Measurements from ENCODE around the gene GULP1. TPM values are rescaled to one million over a fixed set of nuclear protein-coding genes. Genes with fewer than 3 reads are reported as not detected.

Gene GULP1
- total RNA-seq, 2 experiments from 2014 or later = not detected

DNA sequence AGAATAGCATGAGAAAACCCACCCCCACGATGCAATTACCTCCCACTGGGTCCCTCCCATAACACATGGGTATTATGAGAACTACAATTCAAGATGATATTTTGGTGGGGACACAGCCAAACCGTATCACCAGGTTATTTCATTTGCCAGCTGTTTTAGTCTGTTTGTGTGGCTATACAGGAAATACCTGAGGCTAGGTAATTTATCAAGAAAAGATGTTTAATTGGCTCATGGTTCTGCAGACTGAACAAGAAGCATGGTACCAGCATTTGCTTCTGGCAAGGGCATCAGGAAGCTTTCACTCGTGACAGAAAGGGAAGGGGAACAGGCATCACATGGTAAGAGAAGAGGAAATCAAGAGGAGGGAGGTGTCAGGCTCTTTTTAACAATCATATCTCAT lies 329.2 kb downstream of the GULP1 start:
- Mint-ChIP-seq H3K27ac (no peak overlapping the region), H3K4me3 (no peak overlapping the region), H3K36me3 (ENCODE audit: low read depth) (no peaks in the 10 kb centered on the region), H3K9me3 (ENCODE audit: insufficient read depth) (no peaks in the 10 kb centered on the region), H3K27me3 (ENCODE audit: low read depth) (no peaks in the 10 kb centered on the region), H3K4me1 (ENCODE audit: low read depth) (no peaks in the 10 kb centered on the region)
- CTCF ChIA-PET = no interaction called here
- POLR2A ChIA-PET = no interaction called here
- ATAC-seq (no peak), DNase-seq (no peak)

DNA sequence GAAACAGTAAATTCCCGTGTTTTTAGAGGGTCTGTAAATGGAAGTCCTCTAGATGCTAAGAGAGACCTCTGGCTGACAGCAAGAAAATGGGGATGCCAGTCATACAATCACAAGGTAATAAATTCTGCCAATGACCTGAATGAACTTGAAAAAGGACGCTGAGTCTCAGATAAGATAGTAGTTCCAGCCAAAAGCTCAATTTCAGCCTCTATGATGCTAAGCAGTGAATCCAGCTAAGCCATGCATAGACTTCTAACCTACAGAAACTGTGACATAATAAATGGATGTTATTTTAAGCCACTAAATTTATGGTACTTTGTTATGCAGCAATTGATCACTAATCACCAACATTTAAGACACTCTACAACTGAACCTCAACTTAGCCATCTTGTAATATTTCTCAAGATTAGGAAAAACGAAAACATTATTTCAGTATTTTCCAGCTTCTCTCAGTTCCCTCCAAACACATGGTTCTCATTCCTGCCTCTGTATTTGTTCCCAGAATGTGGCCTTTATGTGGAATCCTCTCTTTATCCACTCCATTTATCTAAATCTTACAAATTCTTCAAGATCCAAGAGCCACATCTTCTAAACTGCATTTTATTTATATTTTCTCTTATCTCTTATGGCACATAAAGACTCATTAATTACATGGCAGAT lies 331.1 kb downstream of the GULP1 start:
- Mint-ChIP-seq H3K36me3 (ENCODE audit: low read depth) (no peaks in the 10 kb centered on the region), H3K27me3 (ENCODE audit: low read depth) (no peaks in the 10 kb centered on the region), H3K9me3 (ENCODE audit: insufficient read depth) (no peaks in the 10 kb centered on the region), H3K4me3 (no peak overlapping the region), H3K4me1 (ENCODE audit: low read depth) (no peaks in the 10 kb centered on the region), H3K27ac (no peak overlapping the region)
- ChIA-PET CTCF (no interaction called here), POLR2A (no interaction called here)
- ATAC-seq = no peak
- DNase-seq = no peak

GRCh38 chr2:188623995-188624643 lies 332.4 kb downstream of the GULP1 start:
- POLR2A ChIA-PET = no interaction called here

GRCh38 chr2:188627471-188627870 lies 335.8 kb downstream of the GULP1 start:
- no peak for ATAC-seq
- H3K27me3 Mint-ChIP-seq (ENCODE audit: low read depth) = no peaks in the 10 kb centered on the region
- POLR2A ChIA-PET = no interaction called here
- no peak overlapping the region for H3K27ac Mint-ChIP-seq
- H3K9me3 Mint-ChIP-seq (ENCODE audit: insufficient read depth) = no peaks in the 10 kb centered on the region
- CTCF ChIA-PET = no interaction called here
- no peak for DNase-seq
- H3K36me3 Mint-ChIP-seq (ENCODE audit: low read depth) = no peaks in the 10 kb centered on the region
- H3K4me1 Mint-ChIP-seq (ENCODE audit: low read depth) = no peaks in the 10 kb centered on the region
- no peak overlapping the region for H3K4me3 Mint-ChIP-seq

More at GRCh38 chr2:188623995-188624643, 332.4 kb downstream of the GULP1 start:
- CTCF ChIA-PET = no interaction called here
- Mint-ChIP-seq H3K27ac (no peak overlapping the region), H3K9me3 (ENCODE audit: insufficient read depth) (no peaks in the 10 kb centered on the region), H3K4me3 (no peak overlapping the region), H3K27me3 (ENCODE audit: low read depth) (no peaks in the 10 kb centered on the region), H3K4me1 (ENCODE audit: low read depth) (no peaks in the 10 kb centered on the region), H3K36me3 (ENCODE audit: low read depth) (no peaks in the 10 kb centered on the region)
- ATAC-seq = no peak
- DNase-seq = no peak

GRCh38 chr2:188628989-188629752 lies 337.5 kb downstream of the GULP1 start:
- Mint-ChIP-seq H3K27me3 (ENCODE audit: low read depth) (no peaks in the 10 kb centered on the region), H3K27ac (no peak overlapping the region), H3K4me1 (ENCODE audit: low read depth) (no peaks in the 10 kb centered on the region), H3K4me3 (no peak overlapping the region), H3K9me3 (ENCODE audit: insufficient read depth) (no peaks in the 10 kb centered on the region), H3K36me3 (ENCODE audit: low read depth) (no peaks in the 10 kb centered on the region)
- ChIA-PET CTCF (no interaction called here), POLR2A (no interaction called here)
- DNase-seq (no peak), ATAC-seq (no peak)

GRCh38 chr2:188629753-188630527 lies 338.3 kb downstream of the GULP1 start:
- Mint-ChIP-seq H3K9me3 (ENCODE audit: insufficient read depth) (no peaks in the 10 kb centered on the region), H3K27ac (no peak overlapping the region), H3K36me3 (ENCODE audit: low read depth) (no peaks in the 10 kb centered on the region), H3K4me3 (no peak overlapping the region), H3K27me3 (ENCODE audit: low read depth) (no peaks in the 10 kb centered on the region), H3K4me1 (ENCODE audit: low read depth) (no peaks in the 10 kb centered on the region)
- ATAC-seq (no peak), DNase-seq (no peak)
- ChIA-PET POLR2A (no interaction called here), CTCF (no interaction called here)

- DNase-seq (no peak), ATAC-seq (no peak)
- Mint-ChIP-seq H3K4me3 (no peak overlapping the region), H3K27ac (no peak overlapping the region), H3K36me3 (ENCODE audit: low read depth) (no peaks in the 10 kb centered on the region), H3K9me3 (ENCODE audit: insufficient read depth) (no peaks in the 10 kb centered on the region), H3K27me3 (ENCODE audit: low read depth) (no peaks in the 10 kb centered on the region), H3K4me1 (ENCODE audit: low read depth) (no peaks in the 10 kb centered on the region)
- ChIA-PET POLR2A (no interaction called here), CTCF (no interaction called here)
These were observed 339.5 kb downstream of the GULP1 start for GRCh38 chr2:188631037-188631809.

DNA sequence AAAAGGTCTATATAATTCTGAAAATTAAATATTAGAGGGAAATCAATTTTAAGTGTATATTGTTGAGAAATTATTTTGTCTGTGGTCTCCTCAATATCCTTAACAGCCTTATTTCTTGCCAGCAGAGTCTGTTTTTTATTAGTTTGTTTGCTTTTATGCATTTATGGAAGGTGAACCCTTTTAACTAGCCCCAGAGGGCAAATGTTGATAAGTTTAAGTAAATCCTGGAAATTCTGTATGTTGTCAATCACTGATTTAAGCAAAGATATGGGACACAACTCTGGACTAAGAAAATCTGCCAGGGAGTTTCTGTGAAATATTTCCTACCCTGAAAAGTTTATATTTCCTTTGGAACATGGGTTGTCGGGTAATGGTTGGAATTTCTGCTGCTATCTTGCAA lies 343.0 kb downstream of the GULP1 start:
- ATAC-seq (no peak), DNase-seq (no peak)
- Mint-ChIP-seq H3K4me3 (no peak overlapping the region), H3K36me3 (ENCODE audit: low read depth) (no peaks in the 10 kb centered on the region), H3K27ac (no peak overlapping the region), H3K9me3 (ENCODE audit: insufficient read depth) (no peaks in the 10 kb centered on the region), H3K4me1 (ENCODE audit: low read depth) (no peaks in the 10 kb centered on the region), H3K27me3 (ENCODE audit: low read depth) (no peaks in the 10 kb centered on the region)
- CTCF ChIA-PET = no interaction called here
- POLR2A ChIA-PET = no interaction called here

Small RNAs within 50 kb of the gene (microRNA-seq; reads per million reads assigned to microRNA genes)
- gene MIR561 = not detected
